Measurements from ENCODE around the gene LAMA3. TPM values are rescaled to one million over a fixed set of nuclear protein-coding genes. Genes with fewer than 3 reads are reported as not detected.

The LAMA3 gene
- total RNA-seq, 2 donors from 2014 or later, result 0.58 to 1.3 TPM

GRCh38 chr18:23704806-23705205, 15.6 kb downstream of the LAMA3 start:
- Histone ChIP-seq H3K4me1 (ENCODE audit: control insufficient read depth, insufficient read depth, low read length) (no peaks in the 10 kb centered on the region), H3K4me3 (ENCODE audit: low read length) (no peak overlapping the region), H3K27ac (ENCODE audit: low read depth, low read length) (no peak overlapping the region), H3K9ac (ENCODE audit: extremely low read depth, low read length, poor library complexity, severe bottlenecking) (no peak overlapping the region), H3K9me3 (ENCODE audit: control insufficient read depth, low read length) (no peaks in the 10 kb centered on the region), H3K36me3 (ENCODE audit: control insufficient read depth, insufficient read depth, low read length) (no peaks in the 10 kb centered on the region), H3K27me3 (ENCODE audit: control insufficient read depth, insufficient read depth, low read length, poor library complexity, severe bottlenecking) (no peaks in the 10 kb centered on the region)
- Mint-ChIP-seq H3K36me3 (ENCODE audit: low read depth) (no peaks in the 10 kb centered on the region), H3K27me3 (ENCODE audit: insufficient read depth) (peaks cover 6% of the 10 kb centered on the region), H3K27ac (no peak overlapping the region), H3K9me3 (peaks cover 4% of the 10 kb centered on the region), H3K4me3 (no peak overlapping the region), H3K4me1 (no peaks in the 10 kb centered on the region)
- TF ChIP-seq CTCF (conservative IDR thresholded peaks at IDR 0.05), result no peak
- DNase-seq, result no peak

- Mint-ChIP-seq H3K4me3 (no peak overlapping the region), H3K9me3 (peaks cover 4% of the 10 kb centered on the region), H3K4me1 (no peaks in the 10 kb centered on the region), H3K27me3 (ENCODE audit: insufficient read depth) (peaks cover 3% of the 10 kb centered on the region), H3K36me3 (ENCODE audit: low read depth) (no peaks in the 10 kb centered on the region), H3K27ac (no peak overlapping the region)
- no peak for DNase-seq
- no peaks in the 10 kb centered on the region for H3K36me3 ChIP-seq (ENCODE audit: control insufficient read depth, insufficient read depth, low read length)
- no peak for TF ChIP-seq CTCF (conservative IDR thresholded peaks at IDR 0.05)
- no peaks in the 10 kb centered on the region for H3K9me3 ChIP-seq (ENCODE audit: control insufficient read depth, low read length)
- 93 to 99% methylated on average over 3 of the region's 3 CpGs for WGBS, 2 experiments (ENCODE audit: insufficient coverage in 1 of 2, insufficient read length in 1 of 2)
- no peaks in the 10 kb centered on the region for H3K27me3 ChIP-seq (ENCODE audit: control insufficient read depth, insufficient read depth, low read length, poor library complexity, severe bottlenecking)
- H3K27ac ChIP-seq (ENCODE audit: low read depth, low read length), result no peak overlapping the region
- H3K9ac ChIP-seq (ENCODE audit: extremely low read depth, low read length, poor library complexity, severe bottlenecking), result no peak overlapping the region
- H3K4me1 ChIP-seq (ENCODE audit: control insufficient read depth, insufficient read depth, low read length), result no peaks in the 10 kb centered on the region
- H3K4me3 ChIP-seq (ENCODE audit: low read length), result no peak overlapping the region
Observed at GRCh38 chr18:23706971-23707640, 17.9 kb downstream of the LAMA3 start.

- WGBS, 2 experiments (ENCODE audit: insufficient coverage in 1 of 2, insufficient read length in 1 of 2), result 91 to 93% methylated on average over 17 of the region's 17 CpGs
- TF ChIP-seq CTCF (conservative IDR thresholded peaks at IDR 0.05), result no peak
- Mint-ChIP-seq H3K27me3 (ENCODE audit: insufficient read depth) (no peaks in the 10 kb centered on the region), H3K4me1 (peaks cover 5% of the 10 kb centered on the region), H3K9me3 (peaks cover 4% of the 10 kb centered on the region), H3K36me3 (ENCODE audit: low read depth) (no peaks in the 10 kb centered on the region), H3K4me3 (no peak overlapping the region), H3K27ac (no peak overlapping the region)
- Histone ChIP-seq H3K27me3 (ENCODE audit: control insufficient read depth, insufficient read depth, low read length, poor library complexity, severe bottlenecking) (no peaks in the 10 kb centered on the region), H3K36me3 (ENCODE audit: control insufficient read depth, insufficient read depth, low read length) (no peaks in the 10 kb centered on the region), H3K27ac (ENCODE audit: low read depth, low read length) (no peak overlapping the region), H3K9me3 (ENCODE audit: control insufficient read depth, low read length) (no peaks in the 10 kb centered on the region), H3K9ac (ENCODE audit: extremely low read depth, low read length, poor library complexity, severe bottlenecking) (no peak overlapping the region), H3K4me3 (ENCODE audit: low read length) (no peak overlapping the region), H3K4me1 (ENCODE audit: control insufficient read depth, insufficient read depth, low read length) (no peaks in the 10 kb centered on the region)
- DNase-seq, result no peak
Observed at GRCh38 chr18:23710068-23710527, 20.8 kb downstream of the LAMA3 start.

Measured in endodermal cell (in vitro differentiated cells).